ENCODE data around the gene SPI1.

- no peak for TF ChIP-seq POLR2AphosphoS5 (IDR thresholded peaks at IDR 0.05; ENCODE audit: borderline replicate concordance, low read depth, low read length)
- TF ChIP-seq EZH2 (IDR thresholded peaks at IDR 0.05), result no peak
Measured at GRCh38 chr11:47372422-47372821, 5.9 kb downstream of the SPI1 start.

Measured in SK-N-MC (cell line).